ENCODE data around the gene WDR70.

DNA sequence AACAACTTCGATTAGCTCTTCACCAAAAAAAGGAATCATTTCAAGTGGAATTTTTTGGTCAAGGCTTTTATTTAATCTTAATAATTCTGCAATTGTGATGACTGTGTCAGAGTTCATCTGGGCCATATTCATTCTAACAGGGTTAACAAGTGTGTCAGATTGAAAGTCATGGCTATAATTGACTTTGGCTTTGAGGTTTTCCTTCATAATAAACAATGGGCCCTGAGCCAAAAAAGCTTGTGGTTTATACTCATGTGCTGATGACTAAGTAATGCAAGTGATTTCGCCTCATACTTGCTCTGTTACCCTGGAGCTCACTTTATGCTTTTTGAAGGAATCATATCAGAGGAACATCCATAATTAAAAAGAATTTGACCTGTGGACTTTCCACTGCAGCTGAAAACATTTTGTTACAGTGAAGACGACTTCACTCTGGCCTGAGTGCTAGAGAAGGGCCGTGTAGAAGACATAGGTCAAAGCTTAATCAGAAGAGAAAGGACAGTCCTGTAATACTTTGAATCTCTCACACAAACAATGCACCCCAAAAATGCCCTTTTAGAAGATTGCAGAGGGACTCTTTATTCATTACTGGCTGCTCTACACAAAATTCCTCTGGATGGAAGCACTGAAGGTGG lies 359.1 kb downstream of the WDR70 start:
- TF ChIP-seq POLR2A (IDR thresholded peaks at IDR 0.05; ENCODE audit: low read depth, low read length) (no peak), POLR2AphosphoS5 (IDR thresholded peaks at IDR 0.05; ENCODE audit: low read depth, low read length) (no peak), POU2F2 (IDR thresholded peaks at IDR 0.05; ENCODE audit: low read depth, low read length) (no peak), TAF1 (IDR thresholded peaks at IDR 0.05; ENCODE audit: low read depth, low read length) (no peak), SPI1 (IDR thresholded peaks at IDR 0.05; ENCODE audit: low read depth, low read length) (no peak)

All from GM12891 (cell line).